A673 (cell line): Measurements from ENCODE around the gene SNTA1. TPM values are rescaled to one million over a fixed set of nuclear protein-coding genes. Genes with fewer than 3 reads are reported as not detected.

Source experiments
- BruUV-seq: library from RNA; stranded (reverse); fragments of 400-500 nt; replicated peaks from 2 replicates; lab custom pipeline; 2021; lab: Mats Ljungman, UMichigan
- CTCF ChIA-PET: fragments of 300-600 bp; sonication (Branson Sonifier 250); formaldehyde crosslinking; loops from one replicate; lab custom pipeline; 2022; ENCODE audit warnings: antibody characterized with exemption; lab: Charles Lee
- POLR2A ChIA-PET: fragments of 300-600 bp; sonication (Branson Sonifier 250); formaldehyde crosslinking; loops from one replicate; lab custom pipeline; 2022; ENCODE audit warnings: antibody characterized with exemption; ENCODE audit not compliant: low non-redundant PET; lab: Charles Lee
- DNase-seq: peaks from one replicate; pipeline ENCODE4 v3.0.0-alpha.2; 2015; ENCODE audit warnings: low spot score
- H3K27ac ChIP-seq: fragments of 200-600 bp; sonication (generic); 2 replicates; pipeline ENCODE4 v1.5.1; 2016; ENCODE audit warnings: mixed run types, low read depth, mild to moderate bottlenecking, mixed read lengths, antibody characterized with exemption, low read length; ENCODE audit not compliant: poor library complexity, severe bottlenecking
- H3K27me3 ChIP-seq: fragments of 200-600 bp; sonication (generic); replicated peaks from 2 replicates; pipeline ENCODE4 v1.6.1; 2017; ENCODE audit warnings: mixed run types, low read depth, mild to moderate bottlenecking, mixed read lengths, antibody characterized with exemption, low read length; ENCODE audit not compliant: insufficient read depth, poor library complexity
- H3K36me3 ChIP-seq: fragments of 200-600 bp; sonication (generic); 2 replicates; pipeline ENCODE4 v1.6.1; 2016; ENCODE audit warnings: mixed run types, mild to moderate bottlenecking, mixed read lengths, antibody characterized with exemption, low read length; ENCODE audit not compliant: insufficient read depth, poor library complexity, severe bottlenecking
- H3K4me1 ChIP-seq: fragments of 200-600 bp; sonication (generic); 2 replicates; pipeline ENCODE4 v1.6.1; 2017; ENCODE audit warnings: mixed run types, mild to moderate bottlenecking, mixed read lengths, antibody characterized with exemption, low read length; ENCODE audit not compliant: insufficient read depth, poor library complexity, severe bottlenecking
- H3K4me3 ChIP-seq: fragments of 200-600 bp; sonication (generic); 2 replicates; pipeline ENCODE4 v1.5.1; 2016; ENCODE audit warnings: low read depth, mixed run types, mild to moderate bottlenecking, mixed read lengths, low read length; ENCODE audit not compliant: poor library complexity, severe bottlenecking
- H3K9me3 ChIP-seq: fragments of 200-600 bp; sonication (generic); 2 replicates; pipeline ENCODE4 v1.6.1; 2016; ENCODE audit warnings: mixed run types, low read depth, mild to moderate bottlenecking, mixed read lengths, antibody characterized with exemption, low read length; ENCODE audit not compliant: poor library complexity, severe bottlenecking
- CTCF ChIP-seq: fragments of 300-800, 200-600 bp; sonication (generic); conservative IDR thresholded peaks from 2 replicates; pipeline ENCODE4 v1.5.1; 2017; ENCODE audit warnings: low read depth, mild to moderate bottlenecking, antibody characterized with exemption, low read length, moderate library complexity, mixed read lengths
- EZH2 ChIP-seq: fragments of 200-600 bp; sonication (generic); IDR thresholded peaks from 2 replicates; pipeline ENCODE4 v1.6.1; 2017; ENCODE audit warnings: borderline replicate concordance, low read depth, mild to moderate bottlenecking, mixed read lengths, antibody characterized with exemption, low read length; ENCODE audit not compliant: poor library complexity, severe bottlenecking
- intact Hi-C: fragments of 100-400 bp; cut with micrococcal nuclease; formaldehyde crosslinking; loops from one replicate; pipeline ENCODE4 v1.10.0; 2022; ENCODE audit not compliant: unreplicated experiment
- total RNA-seq: library from RNA; stranded (reverse); gene quantifications from 2 replicates; pipeline ENCODE4 v1.2.3, GENCODE V29; 2021

SNTA1 gene
- total RNA-seq, 1 experiment from 2014 or later, result 4.4 TPM

- ChIA-PET POLR2A (no interaction called here), CTCF (no interaction called here)
- intact Hi-C loops, result no loop called here
- DNase-seq, result no peak
- H3K4me3 ChIP-seq, result no peak overlapping the region
- H3K9me3 ChIP-seq, result no peaks in the 10 kb centered on the region
- H3K4me1 ChIP-seq, result peaks cover 6% of the 10 kb centered on the region
- no TSS peak for BruUV-seq
- H3K27ac ChIP-seq, result no peak overlapping the region
- H3K27me3 ChIP-seq, result no peaks in the 10 kb centered on the region
- TF ChIP-seq CTCF (no peak), EZH2 (no peak)
- H3K36me3 ChIP-seq, result no peaks in the 10 kb centered on the region
Observed at GRCh38 chr20:33438481-33438880, 5.1 kb downstream of the SNTA1 start.

GRCh38 chr20:33437141-33437911 is 6.2 kb downstream of the SNTA1 start:
- H3K27ac ChIP-seq, result no peak overlapping the region
- no peaks in the 10 kb centered on the region for H3K9me3 ChIP-seq
- CTCF ChIA-PET, result interaction anchor here (0.6 kb wide), 1 partner anchor 234 kb away, joined by 4 read pairs; no protein-coding TSS in a partner anchor
- intact Hi-C loops, result no loop called here
- peak; percentile 77 for DNase-seq
- no TSS peak for BruUV-seq
- TF ChIP-seq EZH2 (no peak), CTCF (no peak)
- no peaks in the 10 kb centered on the region for H3K36me3 ChIP-seq
- no peak overlapping the region for H3K4me3 ChIP-seq
- peaks cover 6% of the 10 kb centered on the region for H3K4me1 ChIP-seq
- H3K27me3 ChIP-seq, result no peaks in the 10 kb centered on the region
- POLR2A ChIA-PET, result no interaction called here

GRCh38 chr20:33434434-33434833 is 9.1 kb downstream of the SNTA1 start:
- Histone ChIP-seq H3K27ac (no peak overlapping the region), H3K4me3 (no peak overlapping the region), H3K36me3 (no peaks in the 10 kb centered on the region), H3K4me1 (peaks cover 6% of the 10 kb centered on the region), H3K9me3 (no peaks in the 10 kb centered on the region), H3K27me3 (no peaks in the 10 kb centered on the region)
- no TSS peak for BruUV-seq
- ChIA-PET CTCF (no interaction called here), POLR2A (no interaction called here)
- DNase-seq, result no peak
- TF ChIP-seq CTCF, result no peak
- no peak for TF ChIP-seq EZH2
- intact Hi-C loops, result no loop called here
